Measurements from ENCODE around the gene ALDH1B1. TPM values are rescaled to one million over a fixed set of nuclear protein-coding genes. Genes with fewer than 3 reads are reported as not detected.

Gene ALDH1B1
- total and polyA plus RNA-seq, 2 of the 13 experiments (the other 11 are each of a cell fraction or from before 2014, with no cell fraction given) = 45.1 to 125 TPM

GRCh38 chr9:38386319-38386895, 6.1 kb upstream of the ALDH1B1 start (continued):
- TF ChIP-seq, protein P1, sequence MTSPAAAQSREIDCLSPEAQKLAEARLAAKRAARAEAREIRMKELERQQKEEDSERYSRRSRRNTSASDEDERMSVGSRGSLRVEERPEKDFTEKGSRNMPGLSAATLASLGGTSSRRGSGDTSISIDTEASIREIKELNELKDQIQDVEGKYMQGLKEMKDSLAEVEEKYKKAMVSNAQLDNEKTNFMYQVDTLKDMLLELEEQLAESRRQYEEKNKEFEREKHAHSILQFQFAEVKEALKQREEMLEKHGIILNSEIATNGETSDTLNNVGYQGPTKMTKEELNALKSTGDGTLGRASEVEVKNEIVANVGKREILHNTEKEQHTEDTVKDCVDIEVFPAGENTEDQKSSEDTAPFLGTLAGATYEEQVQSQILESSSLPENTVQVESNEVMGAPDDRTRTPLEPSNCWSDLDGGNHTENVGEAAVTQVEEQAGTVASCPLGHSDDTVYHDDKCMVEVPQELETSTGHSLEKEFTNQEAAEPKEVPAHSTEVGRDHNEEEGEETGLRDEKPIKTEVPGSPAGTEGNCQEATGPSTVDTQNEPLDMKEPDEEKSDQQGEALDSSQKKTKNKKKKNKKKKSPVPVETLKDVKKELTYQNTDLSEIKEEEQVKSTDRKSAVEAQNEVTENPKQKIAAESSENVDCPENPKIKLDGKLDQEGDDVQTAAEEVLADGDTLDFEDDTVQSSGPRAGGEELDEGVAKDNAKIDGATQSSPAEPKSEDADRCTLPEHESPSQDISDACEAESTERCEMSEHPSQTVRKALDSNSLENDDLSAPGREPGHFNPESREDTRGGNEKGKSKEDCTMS (CRISPR knock-in tag; conservative IDR thresholded peaks at IDR 0.05) = no peak
- TF ChIP-seq, protein P2, sequence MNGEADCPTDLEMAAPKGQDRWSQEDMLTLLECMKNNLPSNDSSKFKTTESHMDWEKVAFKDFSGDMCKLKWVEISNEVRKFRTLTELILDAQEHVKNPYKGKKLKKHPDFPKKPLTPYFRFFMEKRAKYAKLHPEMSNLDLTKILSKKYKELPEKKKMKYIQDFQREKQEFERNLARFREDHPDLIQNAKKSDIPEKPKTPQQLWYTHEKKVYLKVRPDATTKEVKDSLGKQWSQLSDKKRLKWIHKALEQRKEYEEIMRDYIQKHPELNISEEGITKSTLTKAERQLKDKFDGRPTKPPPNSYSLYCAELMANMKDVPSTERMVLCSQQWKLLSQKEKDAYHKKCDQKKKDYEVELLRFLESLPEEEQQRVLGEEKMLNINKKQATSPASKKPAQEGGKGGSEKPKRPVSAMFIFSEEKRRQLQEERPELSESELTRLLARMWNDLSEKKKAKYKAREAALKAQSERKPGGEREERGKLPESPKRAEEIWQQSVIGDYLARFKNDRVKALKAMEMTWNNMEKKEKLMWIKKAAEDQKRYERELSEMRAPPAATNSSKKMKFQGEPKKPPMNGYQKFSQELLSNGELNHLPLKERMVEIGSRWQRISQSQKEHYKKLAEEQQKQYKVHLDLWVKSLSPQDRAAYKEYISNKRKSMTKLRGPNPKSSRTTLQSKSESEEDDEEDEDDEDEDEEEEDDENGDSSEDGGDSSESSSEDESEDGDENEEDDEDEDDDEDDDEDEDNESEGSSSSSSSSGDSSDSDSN (CRISPR knock-in tag; IDR thresholded peaks at IDR 0.05) = no peak
- TF ChIP-seq ZMYM2 (CRISPR knock-in tag; IDR thresholded peaks at IDR 0.05) (no peak), USF2 (IDR thresholded peaks at IDR 0.05; ENCODE audit: low read depth, low read length) (no peak), USF2 (CRISPR knock-in tag; IDR thresholded peaks at IDR 0.05; ENCODE audit: borderline replicate concordance) (no peak), ZNF235 (CRISPR knock-in tag; IDR thresholded peaks at IDR 0.05; ENCODE audit: borderline replicate concordance) (no peak), RARG (CRISPR knock-in tag; IDR thresholded peaks at IDR 0.05; ENCODE audit: low read depth) (no peak), CBX2 (IDR thresholded peaks at IDR 0.05; ENCODE audit: low read depth, low read length) (no peak), CBX2 (CRISPR knock-in tag; IDR thresholded peaks at IDR 0.05; ENCODE audit: low read depth) (no peak), CCAR2 (optimal IDR thresholded peaks at IDR 0.05; ENCODE audit: low read depth, low read length) (no peak), POLR2G (IDR thresholded peaks at IDR 0.05; ENCODE audit: low read depth, low read length) (0 out of 2 replicates have a peak, but pooled peaks have one; percentile 35), CC2D1A (CRISPR knock-in tag; IDR thresholded peaks at IDR 0.05) (no peak), JDP2 (CRISPR knock-in tag; IDR thresholded peaks at IDR 0.05; ENCODE audit: borderline replicate concordance) (no peak), SCMH1 (CRISPR knock-in tag; IDR thresholded peaks at IDR 0.05; ENCODE audit: borderline replicate concordance) (no peak), RELA (CRISPR knock-in tag; IDR thresholded peaks at IDR 0.05) (no peak), ZXDC (CRISPR knock-in tag; IDR thresholded peaks at IDR 0.05) (no peak)
- TF ChIP-seq, protein P3, sequence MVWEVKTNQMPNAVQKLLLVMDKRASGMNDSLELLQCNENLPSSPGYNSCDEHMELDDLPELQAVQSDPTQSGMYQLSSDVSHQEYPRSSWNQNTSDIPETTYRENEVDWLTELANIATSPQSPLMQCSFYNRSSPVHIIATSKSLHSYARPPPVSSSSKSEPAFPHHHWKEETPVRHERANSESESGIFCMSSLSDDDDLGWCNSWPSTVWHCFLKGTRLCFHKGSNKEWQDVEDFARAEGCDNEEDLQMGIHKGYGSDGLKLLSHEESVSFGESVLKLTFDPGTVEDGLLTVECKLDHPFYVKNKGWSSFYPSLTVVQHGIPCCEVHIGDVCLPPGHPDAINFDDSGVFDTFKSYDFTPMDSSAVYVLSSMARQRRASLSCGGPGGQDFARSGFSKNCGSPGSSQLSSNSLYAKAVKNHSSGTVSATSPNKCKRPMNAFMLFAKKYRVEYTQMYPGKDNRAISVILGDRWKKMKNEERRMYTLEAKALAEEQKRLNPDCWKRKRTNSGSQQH (CRISPR knock-in tag; IDR thresholded peaks at IDR 0.05; ENCODE audit: low read depth) = no peak
- TF ChIP-seq, protein P4, sequence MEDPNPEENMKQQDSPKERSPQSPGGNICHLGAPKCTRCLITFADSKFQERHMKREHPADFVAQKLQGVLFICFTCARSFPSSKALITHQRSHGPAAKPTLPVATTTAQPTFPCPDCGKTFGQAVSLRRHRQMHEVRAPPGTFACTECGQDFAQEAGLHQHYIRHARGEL (CRISPR knock-in tag; IDR thresholded peaks at IDR 0.05) = no peak

All from HepG2 (cell line).